Smooth muscle cell (in vitro differentiated cells): ENCODE results near the gene TP53. TPM values are rescaled to one million over a fixed set of nuclear protein-coding genes. Genes with fewer than 3 reads are reported as not detected.

Source experiments
- DNase-seq: peaks from one replicate; lab custom pipeline; 2025; ENCODE audit not compliant: unreplicated experiment; lab: John Stamatoyannopoulos, UW
- H2AFZ ChIP-seq: fragments of 200-600 bp; sonication (generic); 2 replicates; pipeline ENCODE4 v1.6.0; 2016; ENCODE audit warnings: antibody characterized with exemption, low read depth, mild to moderate bottlenecking
- H3F3A ChIP-seq: fragments of 200-600 bp; sonication (generic); 2 replicates; pipeline ENCODE4 v1.6.0; 2017; ENCODE audit warnings: antibody characterized with exemption, low read depth
- H3K27ac ChIP-seq: fragments of 200-600 bp; sonication (generic); 2 replicates; pipeline ENCODE4 v1.5.1; 2016; ENCODE audit warnings: low read depth, mild to moderate bottlenecking
- H3K27me3 ChIP-seq: fragments of 200-600 bp; sonication (generic); 2 replicates; pipeline ENCODE4 v1.6.1; 2016; ENCODE audit warnings: low read depth, mild to moderate bottlenecking
- H3K36me3 ChIP-seq: fragments of 200-600 bp; sonication (generic); 2 replicates; pipeline ENCODE4 v1.5.1; 2016; ENCODE audit warnings: low read depth
- H3K4me1 ChIP-seq: fragments of 200-600 bp; sonication (generic); 2 replicates; pipeline ENCODE4 v1.5.1; 2016; ENCODE audit warnings: low read depth
- H3K4me2 ChIP-seq: fragments of 200-600 bp; sonication (generic); 2 replicates; pipeline ENCODE4 v1.6.0; 2016; ENCODE audit warnings: mild to moderate bottlenecking
- H3K4me3 ChIP-seq: fragments of 200-600 bp; sonication (generic); 2 replicates; pipeline ENCODE4 v1.5.1; 2016; ENCODE audit warnings: mild to moderate bottlenecking
- H3K79me2 ChIP-seq: fragments of 200-600 bp; sonication (generic); 2 replicates; pipeline ENCODE4 v1.6.0; 2016; ENCODE audit warnings: low read depth, mild to moderate bottlenecking
- H3K9ac ChIP-seq: fragments of 200-600 bp; sonication (generic); 2 replicates; pipeline ENCODE4 v1.6.0; 2016; ENCODE audit warnings: low read depth
- H3K9me3 ChIP-seq: fragments of 200-600 bp; sonication (generic); replicated peaks from 2 replicates; pipeline ENCODE4 v1.5.1; 2016; ENCODE audit warnings: low read depth
- H4K20me1 ChIP-seq: fragments of 200-600 bp; sonication (generic); 2 replicates; pipeline ENCODE4 v1.6.0; 2016; ENCODE audit warnings: low read depth
- WGBS: methylation state at CpG from one replicate; pipeline ENCODE4 v1.1.7; 2016; ENCODE audit warnings: low lambda C conversion rate; 5-methylcytosine and 5-hydroxymethylcytosine counted together
- polyA plus RNA-seq: library from polyadenylated mRNA; unstranded; fragments of >200 nt; fragmentation: Nextera tagmentation; extraction: Ambion mirVana; gene quantifications from 2 replicates; pipeline ENCODE4 v1.2.1, GENCODE V29; 2016
- total RNA-seq: library from RNA; depleted of rRNA; stranded (reverse); fragments of >200 nt; gene quantifications from 2 replicates; pipeline ENCODE4 v1.2.3, GENCODE V29; 2014
- TF ChIP-seq, protein P1 (sequence below): fragments of 200-600 bp; sonication (generic); IDR thresholded peaks from 2 replicates; pipeline ENCODE4 v1.5.1; 2017; ENCODE audit warnings: borderline replicate concordance, mild to moderate bottlenecking, antibody characterized with exemption; ENCODE audit not compliant: insufficient read depth, poor library complexity, severe bottlenecking

The TP53 gene
- total and polyA plus RNA-seq, 2 experiments from 2014 or later, result 21.1 to 55.1 TPM

DNA sequence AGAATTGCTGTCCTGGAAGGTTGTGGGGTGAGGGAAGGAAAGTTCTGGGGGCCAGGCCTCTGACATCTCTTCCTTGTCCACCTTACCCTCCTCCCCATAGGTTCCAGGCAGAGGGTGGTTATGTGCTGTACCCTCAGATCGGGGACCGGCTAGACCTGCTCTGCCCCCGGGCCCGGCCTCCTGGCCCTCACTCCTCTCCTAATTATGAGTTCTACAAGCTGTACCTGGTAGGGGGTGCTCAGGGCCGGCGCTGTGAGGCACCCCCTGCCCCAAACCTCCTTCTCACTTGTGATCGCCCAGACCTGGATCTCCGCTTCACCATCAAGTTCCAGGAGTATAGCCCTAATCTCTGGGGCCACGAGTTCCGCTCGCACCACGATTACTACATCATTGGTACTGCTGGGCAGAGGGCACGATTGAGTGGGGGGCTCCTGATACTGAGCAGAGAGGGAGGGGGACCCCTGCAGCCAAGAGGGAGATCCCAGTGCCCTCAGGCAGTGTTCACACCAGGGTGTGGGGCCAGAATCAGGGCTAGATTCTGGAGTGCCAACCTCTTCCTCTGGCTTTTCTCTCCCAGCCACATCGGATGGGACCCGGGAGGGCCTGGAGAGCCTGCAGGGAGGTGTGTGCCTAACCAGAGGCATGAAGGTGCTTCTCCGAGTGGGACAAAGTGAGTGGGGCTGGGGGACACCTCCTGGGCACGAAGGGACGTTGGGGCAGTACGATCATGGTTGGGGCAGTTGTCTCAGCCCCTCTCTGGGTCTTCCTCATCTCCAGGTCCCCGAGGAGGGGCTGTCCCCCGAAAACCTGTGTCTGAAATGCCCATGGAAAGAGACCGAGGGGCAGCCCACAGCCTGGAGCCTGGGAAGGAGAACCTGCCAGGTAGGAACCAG lies 20.8 kb upstream of the TP53 start:
- TF ChIP-seq, protein P1, sequence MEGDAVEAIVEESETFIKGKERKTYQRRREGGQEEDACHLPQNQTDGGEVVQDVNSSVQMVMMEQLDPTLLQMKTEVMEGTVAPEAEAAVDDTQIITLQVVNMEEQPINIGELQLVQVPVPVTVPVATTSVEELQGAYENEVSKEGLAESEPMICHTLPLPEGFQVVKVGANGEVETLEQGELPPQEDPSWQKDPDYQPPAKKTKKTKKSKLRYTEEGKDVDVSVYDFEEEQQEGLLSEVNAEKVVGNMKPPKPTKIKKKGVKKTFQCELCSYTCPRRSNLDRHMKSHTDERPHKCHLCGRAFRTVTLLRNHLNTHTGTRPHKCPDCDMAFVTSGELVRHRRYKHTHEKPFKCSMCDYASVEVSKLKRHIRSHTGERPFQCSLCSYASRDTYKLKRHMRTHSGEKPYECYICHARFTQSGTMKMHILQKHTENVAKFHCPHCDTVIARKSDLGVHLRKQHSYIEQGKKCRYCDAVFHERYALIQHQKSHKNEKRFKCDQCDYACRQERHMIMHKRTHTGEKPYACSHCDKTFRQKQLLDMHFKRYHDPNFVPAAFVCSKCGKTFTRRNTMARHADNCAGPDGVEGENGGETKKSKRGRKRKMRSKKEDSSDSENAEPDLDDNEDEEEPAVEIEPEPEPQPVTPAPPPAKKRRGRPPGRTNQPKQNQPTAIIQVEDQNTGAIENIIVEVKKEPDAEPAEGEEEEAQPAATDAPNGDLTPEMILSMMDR, result no peak
- H3K4me1 ChIP-seq, result peaks cover 27% of the 10 kb centered on the region
- peaks cover 17% of the 10 kb centered on the region for H3K27me3 ChIP-seq
- H3K4me3 ChIP-seq, result no peak overlapping the region
- no peak overlapping the region for H2AFZ ChIP-seq
- H3K36me3 ChIP-seq, result no peaks in the 10 kb centered on the region
- H3K4me2 ChIP-seq, result no peak overlapping the region
- no peaks in the 10 kb centered on the region for H4K20me1 ChIP-seq
- no peak overlapping the region for H3K27ac ChIP-seq
- H3F3A ChIP-seq, result peaks cover 3% of the 10 kb centered on the region
- no peaks in the 10 kb centered on the region for H3K9me3 ChIP-seq
- 92% methylated on average over 22 of the region's 22 CpGs for WGBS
- H3K79me2 ChIP-seq, result no peaks in the 10 kb centered on the region
- no peak overlapping the region for H3K9ac ChIP-seq
- no peak for DNase-seq

DNA sequence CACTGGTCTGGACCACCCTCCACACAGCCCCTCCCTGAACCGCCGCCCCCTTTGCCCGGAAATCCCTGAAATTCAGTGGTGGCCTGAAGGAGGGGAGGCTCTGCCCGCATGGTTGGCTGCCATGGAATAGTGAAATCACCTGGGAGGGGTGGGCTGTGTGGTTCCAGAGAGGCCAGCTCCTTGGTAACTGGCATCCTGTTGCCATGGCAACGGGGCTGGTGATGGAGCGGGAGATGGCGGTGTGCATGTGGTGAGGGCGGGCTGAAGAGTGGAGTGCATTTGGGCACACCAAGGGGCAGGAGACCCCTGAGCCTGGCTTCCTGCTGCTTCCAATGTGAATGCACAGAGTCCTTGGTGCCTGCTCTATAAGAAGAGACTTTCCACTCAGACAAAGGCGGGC lies 20.2 kb upstream of the TP53 start:
- 90% methylated on average over 9 of the region's 9 CpGs for WGBS
- no peak overlapping the region for H3K4me3 ChIP-seq

DNA sequence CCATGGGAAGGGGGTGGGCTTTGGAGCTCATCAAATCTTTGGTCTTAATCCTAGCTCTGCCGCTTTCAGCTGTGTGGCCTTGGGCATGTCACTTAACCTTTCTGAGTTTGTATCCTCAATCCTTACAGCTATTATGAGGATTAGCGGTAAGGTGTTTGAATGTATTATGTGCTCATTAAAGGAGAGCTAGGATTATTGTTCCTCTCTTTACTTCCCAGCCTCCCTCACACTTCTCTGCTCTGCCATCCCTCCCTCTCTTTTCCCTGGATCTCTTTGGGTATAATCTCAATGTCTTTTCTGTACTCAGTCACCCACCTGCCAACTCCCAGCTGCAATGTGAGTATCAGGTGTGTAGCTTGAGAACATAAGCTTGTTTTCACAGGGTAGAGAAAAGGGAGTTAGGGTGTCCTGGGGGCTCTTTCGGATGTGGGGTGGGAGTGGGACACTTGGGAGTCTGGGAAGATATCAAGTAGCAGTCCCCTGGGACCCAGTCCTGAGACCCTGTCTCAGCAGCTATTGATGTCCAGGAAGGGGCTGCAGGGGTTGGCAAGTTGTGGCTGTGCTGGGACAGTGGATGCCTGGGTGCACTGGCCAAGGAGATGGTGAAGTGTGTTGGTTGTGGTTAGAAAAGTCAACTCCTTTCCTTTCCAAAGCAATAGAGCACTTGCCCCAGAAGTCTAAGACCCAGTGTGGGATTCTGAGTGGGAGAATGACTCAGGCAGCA lies 19.5 kb upstream of the TP53 start:
- H3K79me2 ChIP-seq, result no peaks in the 10 kb centered on the region
- peaks cover 9% of the 10 kb centered on the region for H3K27me3 ChIP-seq
- peak overlapping the region; percentile 88 for H3K4me2 ChIP-seq
- no peak overlapping the region for H2AFZ ChIP-seq
- peaks cover 22% of the 10 kb centered on the region for H3K4me1 ChIP-seq
- TF ChIP-seq, protein P1, result no peak
- 70% methylated on average over 3 of the region's 3 CpGs for WGBS
- no peaks in the 10 kb centered on the region for H4K20me1 ChIP-seq
- no peak overlapping the region for H3K4me3 ChIP-seq
- no peak overlapping the region for H3K27ac ChIP-seq
- no peaks in the 10 kb centered on the region for H3K9me3 ChIP-seq
- no peaks in the 10 kb centered on the region for H3K36me3 ChIP-seq
- H3K9ac ChIP-seq, result no peak overlapping the region
- DNase-seq, result no peak
- no peaks in the 10 kb centered on the region for H3F3A ChIP-seq

More for the DNA sequence above, 20.2 kb upstream of the TP53 start:
- H4K20me1 ChIP-seq, result no peaks in the 10 kb centered on the region
- DNase-seq, result no peak
- no peaks in the 10 kb centered on the region for H3K79me2 ChIP-seq
- no peaks in the 10 kb centered on the region for H3F3A ChIP-seq
- no peaks in the 10 kb centered on the region for H3K36me3 ChIP-seq
- H3K4me1 ChIP-seq, result peaks cover 23% of the 10 kb centered on the region
- no peak overlapping the region for H3K9ac ChIP-seq
- no peak overlapping the region for H3K27ac ChIP-seq
- H3K4me2 ChIP-seq, result no peak overlapping the region
- H3K27me3 ChIP-seq, result peaks cover 15% of the 10 kb centered on the region
- no peaks in the 10 kb centered on the region for H3K9me3 ChIP-seq
- TF ChIP-seq, protein P1, result no peak
- H2AFZ ChIP-seq, result no peak overlapping the region
